Measurements from ENCODE around the gene CD9. TPM values are rescaled to one million over a fixed set of nuclear protein-coding genes. Genes with fewer than 3 reads are reported as not detected.
A peak's percentile ranks its signal among the peaks of the same experiment; 100 is the strongest.

The CD9 gene
- total RNA-seq, 4 donors from 2014 or later, result 464 to 1,007 (median 773) TPM

DNA sequence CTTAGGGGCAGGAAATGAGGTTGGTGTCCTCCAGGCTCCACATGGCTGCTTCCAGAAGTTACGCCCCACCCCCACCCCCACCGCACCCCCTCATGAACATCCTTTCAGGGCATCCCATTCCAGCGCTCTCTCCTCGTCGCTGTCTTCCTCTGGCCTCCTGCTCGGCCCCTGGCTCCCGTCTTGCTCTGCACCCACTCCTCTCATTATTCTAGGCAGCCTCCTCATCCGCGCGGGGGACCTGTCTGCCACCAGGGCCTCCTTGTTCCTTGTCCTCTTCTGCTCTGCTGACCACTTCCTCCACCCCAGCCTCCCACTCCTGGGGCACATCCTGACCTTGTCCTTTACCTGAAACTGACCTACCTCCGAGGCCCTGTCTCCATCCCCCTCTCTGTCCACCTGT lies 80.5 kb downstream of the CD9 start:
- intact Hi-C loops (cut with DNase I), result loop anchor here (5.0 kb wide), 1 partner anchor 218 kb away; no protein-coding TSS in a partner anchor
- Histone ChIP-seq H3K27me3 (no peaks in the 10 kb centered on the region), H3K36me3 (no peaks in the 10 kb centered on the region), H3K4me1 (peaks cover 33 to 71% (median 34%) of the 10 kb centered on the region in 3 donors), H3K4me3 (no peak overlapping the region), H3K9me3 (no peaks in the 10 kb centered on the region), H3K27ac (peak overlapping the region; percentile 92 to 99 (median 96))
- TF ChIP-seq POLR2A (IDR thresholded peaks at IDR 0.05), result no peak
- TF ChIP-seq, protein P1, sequence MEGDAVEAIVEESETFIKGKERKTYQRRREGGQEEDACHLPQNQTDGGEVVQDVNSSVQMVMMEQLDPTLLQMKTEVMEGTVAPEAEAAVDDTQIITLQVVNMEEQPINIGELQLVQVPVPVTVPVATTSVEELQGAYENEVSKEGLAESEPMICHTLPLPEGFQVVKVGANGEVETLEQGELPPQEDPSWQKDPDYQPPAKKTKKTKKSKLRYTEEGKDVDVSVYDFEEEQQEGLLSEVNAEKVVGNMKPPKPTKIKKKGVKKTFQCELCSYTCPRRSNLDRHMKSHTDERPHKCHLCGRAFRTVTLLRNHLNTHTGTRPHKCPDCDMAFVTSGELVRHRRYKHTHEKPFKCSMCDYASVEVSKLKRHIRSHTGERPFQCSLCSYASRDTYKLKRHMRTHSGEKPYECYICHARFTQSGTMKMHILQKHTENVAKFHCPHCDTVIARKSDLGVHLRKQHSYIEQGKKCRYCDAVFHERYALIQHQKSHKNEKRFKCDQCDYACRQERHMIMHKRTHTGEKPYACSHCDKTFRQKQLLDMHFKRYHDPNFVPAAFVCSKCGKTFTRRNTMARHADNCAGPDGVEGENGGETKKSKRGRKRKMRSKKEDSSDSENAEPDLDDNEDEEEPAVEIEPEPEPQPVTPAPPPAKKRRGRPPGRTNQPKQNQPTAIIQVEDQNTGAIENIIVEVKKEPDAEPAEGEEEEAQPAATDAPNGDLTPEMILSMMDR (IDR thresholded peaks at IDR 0.05), result no peak
- no peak for DNase-seq
- WGBS, 2 donors, result 76 to 79% methylated on average over 8 to 11 of the region's 11 CpGs

DNA sequence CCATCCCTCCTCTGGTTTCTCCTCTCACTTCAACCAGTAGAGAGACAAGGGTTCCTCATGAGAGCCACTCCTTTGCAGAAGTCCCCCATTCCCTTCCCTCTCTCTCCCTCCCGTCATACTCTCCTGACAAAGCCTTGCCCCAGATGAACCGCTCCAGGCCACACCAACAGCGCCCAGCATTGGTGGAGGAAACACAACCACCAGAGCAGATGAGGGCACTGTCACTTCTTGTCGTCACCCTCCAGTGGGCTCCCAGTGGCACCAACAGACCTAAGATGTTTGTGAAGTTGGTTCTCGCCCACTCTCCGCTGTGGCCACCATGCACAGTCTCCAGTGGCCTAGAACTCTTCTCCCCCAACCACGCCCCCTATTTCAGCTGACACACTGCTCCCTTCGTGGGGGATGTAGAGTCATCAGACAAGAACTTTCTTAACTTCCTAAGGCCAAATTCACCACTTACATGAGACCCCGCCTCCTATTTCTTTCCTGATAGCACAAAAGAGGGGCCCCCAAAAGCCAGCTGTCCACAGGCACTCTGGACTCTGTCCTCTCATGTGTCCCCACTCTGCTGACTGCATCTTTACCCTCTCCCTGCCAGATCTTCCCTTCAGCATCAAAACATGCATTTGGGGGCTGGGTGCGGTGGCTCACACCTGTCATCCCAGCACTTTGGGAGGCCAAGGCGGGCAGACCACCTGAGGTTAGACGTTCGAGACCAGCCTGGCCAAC lies 81.0 kb downstream of the CD9 start:
- intact Hi-C loops (cut with DNase I), result loop anchor here (5.0 kb wide), 1 partner anchor 219 kb away; no protein-coding TSS in a partner anchor
- TF ChIP-seq POLR2A (IDR thresholded peaks at IDR 0.05), result no peak
- TF ChIP-seq, protein P1 (IDR thresholded peaks at IDR 0.05), result no peak
- H3K27ac ChIP-seq, result peak overlapping the region; percentile 92 to 99 (median 96)
- DNase-seq, result no peak
- peaks cover 33 to 72% (median 36%) of the 10 kb centered on the region in 3 donors for H3K4me1 ChIP-seq
- no peaks in the 10 kb centered on the region for H3K9me3 ChIP-seq
- 82 to 89% methylated on average over 9 of the region's 13 CpGs for WGBS, 2 donors
- H3K27me3 ChIP-seq, result no peaks in the 10 kb centered on the region
- H3K36me3 ChIP-seq, result no peaks in the 10 kb centered on the region
- H3K4me3 ChIP-seq, result no peak overlapping the region

DNA sequence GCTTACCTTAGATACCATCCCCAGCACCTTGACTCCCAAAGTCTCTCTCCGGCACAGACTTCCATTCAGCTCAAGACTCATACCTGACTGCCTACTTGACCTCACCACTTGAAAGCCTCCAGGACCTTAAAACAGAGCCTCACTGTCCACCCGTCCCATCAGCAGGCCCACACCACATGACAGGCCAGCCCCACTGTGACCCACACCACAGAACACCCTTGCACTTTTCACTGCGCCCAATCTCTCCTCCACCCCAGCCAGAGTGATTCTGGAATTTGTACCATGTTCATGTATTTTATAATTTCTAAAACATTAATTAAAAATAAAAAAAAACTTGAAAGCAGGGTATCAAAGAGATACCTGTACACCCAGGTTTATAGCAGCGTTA lies 82.2 kb downstream of the CD9 start:
- intact Hi-C loops (cut with DNase I), result loop anchor here (5.0 kb wide), 1 partner anchor 220 kb away; no protein-coding TSS in a partner anchor
- 91 to 94% methylated on average over 4 of the region's 4 CpGs for WGBS, 2 donors
- no peak for TF ChIP-seq POLR2A (IDR thresholded peaks at IDR 0.05)
- no peaks in the 10 kb centered on the region for H3K9me3 ChIP-seq
- no peaks in the 10 kb centered on the region for H3K27me3 ChIP-seq
- no peak overlapping the region for H3K27ac ChIP-seq
- H3K4me1 ChIP-seq, result peaks cover 29 to 72% (median 40%) of the 10 kb centered on the region in 3 donors
- DNase-seq, result no peak
- no peaks in the 10 kb centered on the region for H3K36me3 ChIP-seq
- H3K4me3 ChIP-seq, result no peak overlapping the region

DNA sequence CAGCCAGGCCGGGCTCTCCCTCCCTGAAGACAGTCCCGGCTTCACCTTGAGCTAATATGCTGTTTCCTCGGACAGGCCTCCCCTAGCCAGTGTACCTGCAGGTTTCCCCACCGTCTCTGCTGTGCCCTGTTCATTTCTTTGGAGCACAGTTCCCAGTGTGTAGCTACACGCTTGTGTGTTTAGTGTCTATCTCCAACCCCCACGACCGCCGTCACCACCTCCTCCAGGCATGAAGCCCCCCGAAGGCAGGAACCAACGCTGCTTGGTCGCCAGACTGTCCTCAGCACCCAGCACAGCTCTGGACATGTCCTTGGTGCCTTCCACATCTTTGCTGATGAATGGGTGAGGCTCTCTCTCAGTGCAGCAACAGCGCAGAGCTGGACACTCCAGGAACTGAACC lies 84.1 kb downstream of the CD9 start:
- no peak for TF ChIP-seq POLR2A (IDR thresholded peaks at IDR 0.05)
- TF ChIP-seq, protein P1 (IDR thresholded peaks at IDR 0.05), result no peak
- peaks cover 15 to 70% (median 29%) of the 10 kb centered on the region in 3 donors for H3K4me1 ChIP-seq
- 84 to 90% methylated on average over 5 to 11 of the region's 12 CpGs for WGBS, 2 donors
- H3K27me3 ChIP-seq, result no peaks in the 10 kb centered on the region
- no peaks in the 10 kb centered on the region for H3K36me3 ChIP-seq
- intact Hi-C loops (cut with DNase I), result loop anchor here (2.0 to 5.0 kb wide), 2 partner anchors 89 to 222 kb away; no protein-coding TSS in a partner anchor
- H3K9me3 ChIP-seq, result no peaks in the 10 kb centered on the region
- DNase-seq, result no peak
- H3K4me3 ChIP-seq, result no peak overlapping the region
- H3K27ac ChIP-seq, result peak overlapping the region in 2 of 4 donors; percentile 63 to 65

DNA sequence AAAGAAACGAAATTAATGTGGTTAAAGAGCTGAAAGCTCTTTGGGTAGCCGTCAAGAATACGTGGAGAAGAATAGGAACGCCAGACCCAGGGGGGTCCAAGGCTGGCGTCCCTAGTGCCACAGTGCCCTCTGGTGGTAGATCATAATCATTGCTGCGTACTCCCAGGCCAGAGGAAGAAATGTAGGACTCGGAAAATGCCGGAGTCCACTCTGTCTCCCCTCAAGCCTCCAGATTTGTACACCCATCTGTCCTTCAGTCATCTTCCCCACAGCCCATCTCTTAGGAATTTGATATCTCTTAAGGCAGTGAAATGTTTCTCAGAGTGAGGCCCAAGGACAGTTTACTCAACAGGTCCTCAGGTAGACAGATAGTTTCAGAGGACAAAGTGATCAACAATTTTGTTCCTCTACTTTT lies 84.9 kb downstream of the CD9 start:
- no peaks in the 10 kb centered on the region for H3K36me3 ChIP-seq
- no peaks in the 10 kb centered on the region for H3K27me3 ChIP-seq
- intact Hi-C loops (cut with DNase I), result loop anchor here (2.0 kb wide), 1 partner anchor 90 kb away; no protein-coding TSS in a partner anchor
- no peaks in the 10 kb centered on the region for H3K9me3 ChIP-seq
- H3K27ac ChIP-seq, result peak overlapping the region in 2 of 4 donors; percentile 63 to 65
- DNase-seq, result no peak
- peaks cover 9 to 62% (median 22%) of the 10 kb centered on the region in 3 donors for H3K4me1 ChIP-seq
- no peak for TF ChIP-seq POLR2A (IDR thresholded peaks at IDR 0.05)
- TF ChIP-seq, protein P1 (IDR thresholded peaks at IDR 0.05), result peak; percentile 70 to 95 (median 94)
- no peak overlapping the region for H3K4me3 ChIP-seq
- WGBS, 2 donors, result 1 to 2% methylated on average over 8 of the region's 8 CpGs

Measured in esophagus squamous epithelium (tissue), 5 donors.